GM18909 (cell line): Measurements from ENCODE around the gene MAB21L2.
"Not testable (repeated sequence)": the region's sequence is repeated elsewhere in the genome, so short reads cannot be mapped to it uniquely, and the experiment has no call there.

Experiments used
- ATAC-seq: cut with Tn5 transposase; IDR thresholded peaks from one replicate; pipeline ENCODE4 v1.9.1; 2021; ENCODE audit warnings: mild to moderate bottlenecking; ENCODE audit not compliant: unreplicated experiment, poor library complexity

MAB21L2 gene

GRCh38 chr4:150582146-150582872 is at the start of gene MAB21L2:
Gene MAB21L2, plus strand, starts transcription at chr4:150582151. Its CDS starts 879 bp downstream, at chr4:150583030.
- ATAC-seq: no peak

DNA sequence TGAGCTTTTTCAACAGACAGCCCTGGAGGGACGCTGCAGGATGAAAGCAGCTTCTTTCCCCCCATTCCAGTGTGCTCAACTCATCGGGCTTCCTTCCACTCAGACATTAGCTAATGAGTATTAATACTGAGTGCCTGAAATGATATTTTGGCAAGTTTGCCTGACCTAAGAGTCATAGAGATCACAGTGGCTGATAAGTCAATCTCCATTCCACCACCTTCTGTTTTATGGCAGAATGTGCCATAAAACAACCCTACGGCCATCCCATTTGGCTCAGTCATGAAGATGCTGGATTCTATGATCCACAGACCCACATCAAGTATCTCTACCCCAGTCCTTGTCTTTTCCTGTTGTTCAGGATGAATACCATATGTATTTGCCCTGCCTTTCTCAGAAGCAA is 48.3 kb upstream of the MAB21L2 start:
- no peak for ATAC-seq

DNA sequence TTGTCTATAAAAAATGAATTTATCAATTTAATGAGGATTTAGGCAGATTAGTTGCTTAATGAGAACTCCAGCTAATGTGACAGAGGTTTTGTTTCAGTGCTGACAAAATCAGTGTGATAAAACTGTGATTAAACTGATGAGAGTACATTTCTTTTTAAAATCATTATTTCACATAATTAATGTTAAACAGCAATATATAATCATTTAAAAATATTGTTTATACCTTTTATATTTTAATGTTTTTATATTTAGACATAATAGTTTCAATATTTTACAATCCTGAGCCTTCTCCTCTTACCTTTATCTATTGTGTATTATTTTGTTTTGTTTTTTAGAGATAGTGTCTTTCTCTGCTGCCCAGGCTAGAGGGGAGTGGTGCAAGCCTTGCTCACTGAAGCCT is 47.1 kb upstream of the MAB21L2 start:
- no peak for ATAC-seq

DNA sequence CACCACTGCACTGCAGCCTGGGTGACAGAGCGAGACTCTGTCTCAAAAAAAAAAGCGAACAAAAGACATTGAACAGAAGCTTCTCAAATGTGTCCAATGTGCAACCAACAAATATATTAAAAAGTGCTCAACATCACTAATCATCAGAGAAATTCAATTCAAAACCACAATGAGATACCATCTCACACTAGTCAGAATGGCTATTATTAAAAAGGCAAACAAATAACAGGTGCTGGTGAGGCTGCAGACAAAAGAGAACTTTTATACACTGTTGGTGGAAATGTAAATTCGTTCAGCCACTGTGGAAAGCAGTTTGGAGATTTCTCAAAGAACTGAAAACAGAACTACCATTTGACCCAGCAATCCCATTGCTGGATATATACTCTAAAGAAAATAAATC is 44.0 kb upstream of the MAB21L2 start:
- not testable (repeated sequence) for ATAC-seq

- ATAC-seq: no peak
These were observed 41.4 kb upstream of the MAB21L2 start for GRCh38 chr4:150540536-150540935.

DNA sequence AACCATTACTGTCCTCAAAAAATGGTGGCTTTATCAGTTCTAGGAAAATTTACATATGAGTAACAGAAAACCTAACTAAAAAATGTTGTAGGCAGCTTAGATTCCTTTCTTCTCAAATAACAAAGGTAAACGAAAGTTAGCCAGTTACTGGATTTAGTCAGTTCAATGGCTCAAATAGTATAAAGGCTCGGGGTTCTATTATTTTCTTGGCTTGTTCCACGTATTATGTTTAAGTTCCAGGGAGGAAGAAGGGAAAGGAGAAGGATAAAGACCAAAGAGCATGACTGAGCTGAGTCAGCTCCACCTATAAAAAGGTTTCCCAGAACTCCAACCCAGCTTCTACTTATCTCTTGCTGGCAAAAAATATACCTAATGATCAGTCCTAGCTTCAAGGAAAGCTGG is 41.0 kb upstream of the MAB21L2 start:
- ATAC-seq: no peak

DNA sequence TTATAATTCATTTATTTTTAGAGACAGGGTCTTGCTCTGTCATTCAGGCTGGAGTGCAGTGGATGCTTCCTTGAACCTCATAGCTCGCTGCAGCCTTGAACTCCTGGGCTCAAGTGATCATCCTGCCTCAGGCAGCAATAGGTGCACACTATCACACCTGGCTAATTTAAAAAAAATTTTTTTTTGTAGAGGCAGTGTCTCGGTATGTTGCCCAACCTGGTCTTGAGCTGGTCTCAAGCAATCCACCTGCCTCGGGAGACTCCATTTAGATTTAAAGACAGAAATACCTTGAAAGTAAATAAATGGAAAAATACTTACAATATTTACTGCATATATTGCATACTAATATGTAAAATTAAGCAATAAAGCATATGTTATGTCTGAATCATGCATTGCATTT is 40.3 kb upstream of the MAB21L2 start:
- ATAC-seq: no peak

DNA sequence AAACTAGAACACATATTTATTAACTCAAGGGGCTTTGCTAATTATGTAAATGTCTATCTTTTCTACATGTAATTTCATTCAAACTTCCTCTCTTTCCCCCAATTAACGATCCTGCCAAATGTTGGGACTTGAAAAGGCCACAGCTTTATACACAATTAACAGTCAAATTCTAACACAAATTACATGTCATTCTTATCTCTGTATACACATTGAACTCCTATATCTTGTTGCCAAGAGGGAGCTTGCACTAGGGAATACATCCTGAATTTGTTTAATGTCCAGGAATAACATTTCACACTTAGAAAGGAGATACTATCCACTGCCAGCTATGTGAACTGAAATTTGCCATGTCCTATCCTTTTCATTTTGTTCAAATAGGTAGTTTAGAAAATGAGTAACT is 38.9 kb upstream of the MAB21L2 start:
- ATAC-seq: no peak

DNA sequence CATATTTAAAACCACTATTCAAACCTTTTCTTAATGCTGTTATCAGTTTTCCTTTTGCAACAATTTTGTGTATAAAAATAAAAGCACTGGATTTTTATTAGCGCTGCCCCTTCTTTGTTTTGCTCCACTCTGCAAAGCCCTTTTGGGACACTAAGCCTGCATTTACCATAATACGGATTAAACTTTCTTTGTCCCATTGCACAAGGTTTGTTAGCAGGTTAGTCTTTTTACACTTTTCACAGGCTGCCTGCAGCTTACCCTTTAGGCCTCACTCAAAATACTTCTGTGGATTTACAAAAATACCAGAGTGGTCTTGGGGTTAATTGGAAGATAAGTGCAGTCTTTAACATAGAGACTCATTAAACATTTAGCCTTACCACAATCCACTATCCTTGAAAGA is 35.7 kb upstream of the MAB21L2 start:
- ATAC-seq: no peak

DNA sequence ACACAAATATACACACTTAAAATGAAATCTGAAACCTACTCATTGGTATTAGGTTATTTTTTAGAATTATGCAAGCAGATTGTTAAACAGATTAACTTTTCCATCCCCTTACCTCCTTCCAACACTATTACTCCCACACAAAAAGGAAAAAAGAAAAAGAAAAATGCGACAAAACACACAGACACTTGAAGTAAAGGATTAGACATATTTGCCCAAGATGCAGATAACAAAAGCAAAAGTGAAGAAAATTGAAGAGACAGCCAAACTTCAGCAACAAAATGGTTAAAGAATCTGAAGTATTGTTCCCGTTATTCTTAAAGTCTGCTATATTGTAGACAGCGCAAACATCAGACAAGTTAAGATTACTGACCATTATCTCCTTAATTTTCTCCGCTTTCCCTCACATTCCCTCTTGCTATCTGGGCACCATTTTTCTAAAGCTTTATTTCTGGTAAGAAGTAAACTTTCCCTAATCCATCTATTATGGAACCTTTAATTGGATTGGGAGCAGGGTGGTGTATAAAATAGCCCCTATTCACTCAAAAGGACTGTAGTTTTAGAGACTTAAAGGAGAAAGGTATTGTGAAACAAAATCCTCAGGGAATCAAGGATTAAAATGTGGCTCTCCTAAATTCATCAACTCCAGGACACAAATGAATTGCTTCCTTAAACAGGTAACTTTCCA is 34.7 kb upstream of the MAB21L2 start:
- ATAC-seq: no peak

DNA sequence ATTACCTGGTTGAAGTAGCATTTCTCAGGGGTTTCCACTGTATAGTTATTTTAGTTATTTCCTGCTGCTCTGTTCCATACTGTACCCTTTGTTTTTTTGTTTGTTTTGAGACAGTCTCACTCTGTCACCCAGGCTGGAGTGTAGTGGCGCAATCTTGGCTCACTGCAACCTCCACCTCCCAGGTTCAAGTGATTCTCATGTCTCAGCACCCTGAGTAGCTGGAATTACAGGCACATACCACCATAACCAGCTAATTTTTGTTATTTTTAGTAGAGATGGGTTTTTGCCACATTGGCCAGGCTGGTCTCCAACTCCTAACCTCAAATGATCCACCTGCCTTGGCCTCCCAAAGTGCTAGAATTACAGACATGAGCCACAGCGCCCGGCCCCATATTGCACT is 24.1 kb upstream of the MAB21L2 start:
- ATAC-seq: not testable (repeated sequence)

DNA sequence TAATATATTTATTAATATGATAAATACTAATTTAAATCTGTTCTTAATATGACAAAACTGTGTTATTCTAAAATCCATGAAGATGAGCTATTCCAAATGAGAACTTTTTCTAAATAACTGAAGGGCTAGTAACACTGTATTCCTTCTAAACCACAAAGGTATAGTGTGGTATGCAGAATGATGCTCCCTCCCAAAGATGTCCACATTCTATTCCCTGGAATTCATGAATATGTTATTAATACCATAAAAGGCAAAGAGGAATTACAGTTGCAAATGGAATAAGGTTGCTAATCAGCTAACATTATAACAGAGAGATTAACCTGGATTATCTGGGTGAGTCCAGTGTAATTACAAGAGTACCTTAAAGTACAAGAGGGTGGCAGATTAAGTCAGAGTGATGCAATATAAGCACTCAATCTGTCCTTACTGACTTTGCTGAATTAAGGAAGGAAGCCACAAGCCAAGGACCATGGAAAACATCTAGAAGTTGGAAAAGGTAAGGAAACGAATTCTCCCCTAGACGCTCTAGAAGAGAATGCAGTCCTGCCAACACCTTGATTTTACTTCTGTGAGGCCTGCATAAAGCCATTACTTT is 20.7 kb upstream of the MAB21L2 start:
- ATAC-seq: no peak

DNA sequence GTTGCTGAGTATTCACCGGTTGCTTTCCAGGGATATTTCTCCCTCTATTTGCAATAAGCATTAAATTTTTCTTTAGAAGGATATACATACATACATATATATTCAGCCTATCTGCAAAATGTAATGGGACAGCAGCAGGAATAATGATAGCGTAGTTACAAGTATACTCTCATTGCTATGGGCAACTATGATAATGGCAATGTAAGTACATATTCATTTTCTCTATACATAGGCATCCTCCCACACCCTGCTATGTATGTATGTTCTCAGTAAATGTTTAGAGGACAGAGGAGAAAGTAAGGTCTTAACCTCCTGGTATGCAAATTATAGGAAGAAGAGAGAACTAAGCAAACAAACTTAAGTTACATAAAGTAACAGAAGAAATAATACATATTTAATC is 19.7 kb upstream of the MAB21L2 start:
- no peak for ATAC-seq

GRCh38 chr4:150562751-150563150 is 19.2 kb upstream of the MAB21L2 start:
- ATAC-seq: no peak

GRCh38 chr4:150564967-150565366 is 17.0 kb upstream of the MAB21L2 start:
- ATAC-seq: not testable (repeated sequence)

DNA sequence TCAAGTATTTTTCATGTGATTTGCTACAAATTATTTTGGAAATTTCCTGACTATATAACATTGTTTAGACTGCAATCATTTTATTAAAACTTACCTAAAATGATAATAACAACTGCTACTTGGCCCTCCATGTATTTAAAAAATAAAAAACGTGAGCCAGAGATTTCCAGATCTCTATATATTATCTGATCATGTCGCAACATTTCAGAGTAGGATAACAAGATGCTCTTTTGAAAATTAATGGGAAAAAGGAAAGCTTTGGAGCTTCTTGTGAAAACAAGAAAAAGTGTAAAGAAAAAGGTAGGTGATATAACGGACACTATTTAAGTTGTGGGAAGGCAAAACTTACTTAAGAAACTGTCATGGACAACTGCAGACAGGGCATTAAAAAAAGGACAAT is 14.9 kb upstream of the MAB21L2 start:
- ATAC-seq: no peak

- no peak for ATAC-seq
These were observed 12.5 kb upstream of the MAB21L2 start for GRCh38 chr4:150569384-150569987.

- no peak for ATAC-seq
These were observed 11.9 kb upstream of the MAB21L2 start for GRCh38 chr4:150569998-150570535.

DNA sequence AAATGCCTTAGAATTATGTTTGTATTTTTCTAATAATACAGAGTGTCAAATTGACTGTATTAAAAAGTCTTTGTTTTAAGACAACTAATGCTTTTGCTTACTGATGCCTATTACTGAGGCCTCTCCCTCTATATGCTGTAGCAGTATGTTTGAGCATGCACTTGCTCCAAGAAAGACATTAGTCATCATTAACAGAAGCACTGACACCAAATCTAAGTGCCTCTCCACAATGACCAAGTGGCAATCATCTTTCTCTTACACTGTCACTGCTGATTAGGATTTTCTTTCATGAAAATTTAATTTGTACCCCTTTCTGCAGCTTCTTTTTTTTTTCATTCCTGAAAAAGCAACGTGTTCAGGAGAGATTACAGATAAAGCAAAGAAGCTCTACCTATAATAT is 11.1 kb upstream of the MAB21L2 start:
- ATAC-seq: no peak

- ATAC-seq: no peak
These were observed 9.0 kb upstream of the MAB21L2 start for GRCh38 chr4:150572704-150573504.
